ENCODE measurements around the gene ARHGAP24.

The ARHGAP24 gene

DNA sequence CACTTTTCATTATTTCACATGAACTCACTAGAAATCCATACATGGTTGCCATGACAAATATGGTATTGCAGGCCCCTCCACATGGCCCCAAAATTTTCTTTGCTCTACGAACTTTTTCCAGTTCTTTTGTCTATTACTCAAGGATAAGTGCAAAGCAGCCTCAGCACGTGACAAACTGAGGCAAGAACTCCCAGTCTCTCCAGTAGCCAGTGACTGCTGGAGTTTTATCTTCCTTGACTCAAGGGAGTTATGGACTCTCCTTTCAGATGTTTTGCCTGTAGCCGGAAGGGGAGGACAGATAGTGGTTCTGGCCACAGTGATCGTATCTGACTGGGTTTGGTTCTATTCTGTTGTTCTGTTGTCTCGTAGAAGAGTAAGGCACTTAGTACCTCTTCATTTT, 105.5 kb downstream of the ARHGAP24 start:
- no peak for DNase-seq (ENCODE audit: low read depth)

DNA sequence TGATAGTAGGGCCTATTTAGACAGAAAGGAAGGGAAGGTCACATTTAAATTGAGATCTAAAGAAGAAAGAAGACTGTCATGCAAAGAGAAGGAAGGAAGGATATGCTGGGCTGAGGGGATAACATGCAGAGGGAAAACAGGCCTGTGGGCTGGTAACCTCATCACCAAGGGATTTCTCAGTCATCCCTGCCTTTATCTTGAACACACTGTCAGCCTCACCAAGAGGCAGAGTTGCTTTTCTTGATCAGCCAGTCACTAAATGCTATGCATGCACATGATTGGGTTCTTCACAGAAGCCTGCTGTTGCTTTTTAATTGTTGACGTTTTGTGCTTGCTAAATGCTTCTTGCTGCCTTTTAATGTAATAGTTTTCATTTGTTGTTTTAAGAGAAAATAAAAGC, 113.0 kb downstream of the ARHGAP24 start:
- DNase-seq (ENCODE audit: low read depth) = no peak

DNA sequence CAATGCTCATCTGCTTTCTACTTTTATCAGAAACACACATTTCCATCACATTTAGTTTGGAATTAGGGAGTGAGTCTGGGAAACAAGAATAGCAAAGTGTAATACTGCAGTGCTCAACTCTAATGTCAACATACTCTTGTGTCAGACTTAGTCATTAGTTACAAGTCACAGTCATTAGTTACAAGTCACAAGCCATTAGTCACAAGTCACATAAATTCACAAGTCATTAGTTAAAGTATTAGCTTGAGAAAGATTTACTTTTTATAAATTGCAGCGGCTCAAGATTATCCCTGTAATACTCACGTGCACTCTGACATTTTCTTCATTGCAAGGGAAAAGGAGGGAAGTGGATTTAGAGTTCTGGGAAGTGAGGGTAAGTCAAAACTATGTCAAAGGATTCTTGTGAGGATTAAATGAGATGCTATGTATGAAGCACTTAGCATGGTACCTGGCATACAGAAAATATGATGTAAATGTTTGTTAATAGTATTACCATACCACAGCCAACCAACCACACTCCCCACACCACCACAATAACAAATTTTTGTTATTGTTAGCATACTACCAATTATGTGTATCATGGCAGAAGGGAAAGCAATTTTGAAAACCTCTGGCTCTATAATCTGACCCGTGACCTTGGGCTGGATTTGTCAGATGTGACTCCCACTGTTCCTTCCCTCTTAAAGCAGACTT, 116.6 kb downstream of the ARHGAP24 start:
- peak; percentile 54 for DNase-seq (ENCODE audit: low read depth)

GRCh38 chr4:85595098-85595775, 120.3 kb downstream of the ARHGAP24 start:
- DNase-seq (ENCODE audit: low read depth) = no peak

DNA sequence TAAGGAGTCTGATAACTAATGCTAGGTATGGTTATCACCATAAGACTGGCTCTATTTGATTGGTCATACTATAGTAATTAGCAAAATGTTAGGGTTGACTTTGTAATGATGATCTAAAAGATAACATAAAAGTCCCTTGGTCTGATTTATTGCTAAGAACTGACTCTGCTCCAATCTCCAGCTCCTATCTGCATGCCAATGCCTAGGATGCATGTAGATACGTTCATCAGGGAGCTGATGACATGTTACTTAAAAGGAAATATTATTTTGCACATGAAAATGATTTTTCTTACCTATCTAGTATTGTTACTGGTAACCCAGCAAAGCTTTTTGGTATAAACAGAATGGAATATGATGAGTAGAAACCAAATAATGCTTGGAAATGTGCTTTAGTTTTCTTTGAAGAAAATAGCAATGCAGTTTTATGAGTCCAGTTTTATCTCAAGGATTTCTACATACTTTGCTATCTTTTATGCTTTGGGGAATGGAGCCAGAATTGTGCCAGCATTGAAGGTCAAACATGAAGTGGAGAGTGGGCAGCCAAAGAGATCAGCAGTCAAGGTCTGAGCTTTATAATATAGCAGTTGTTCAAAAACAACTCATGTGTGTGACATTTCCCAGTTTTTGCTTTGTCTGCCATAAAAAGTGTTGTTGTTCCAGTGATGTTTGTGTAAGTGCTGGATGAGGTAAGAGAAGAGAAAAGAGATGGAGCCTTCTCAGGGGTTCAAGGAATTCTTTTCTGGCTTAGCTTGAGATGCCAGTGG, 121.0 kb downstream of the ARHGAP24 start:
- DNase-seq (ENCODE audit: low read depth) = peak; percentile 5

GRCh38 chr4:85598936-85599335, 124.0 kb downstream of the ARHGAP24 start:
- no peak for DNase-seq (ENCODE audit: low read depth)

DNA sequence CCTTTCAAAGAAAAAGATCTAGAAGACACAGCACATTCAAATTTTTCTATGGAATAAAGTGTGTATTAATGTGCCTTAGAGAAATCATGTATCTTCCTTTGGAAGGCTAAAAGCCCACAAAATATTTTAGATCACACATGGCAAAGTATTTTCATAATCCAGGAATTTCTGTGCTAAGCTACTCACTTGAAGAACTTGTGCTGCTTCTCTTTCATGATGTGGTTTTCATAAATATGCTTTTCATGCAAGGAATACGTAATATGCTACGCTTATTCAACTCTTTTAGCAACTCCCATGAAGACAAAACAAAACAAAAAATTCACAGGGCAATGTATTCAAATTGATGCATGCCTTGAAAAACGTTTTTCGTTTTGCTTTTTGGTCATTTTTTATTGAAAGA, 125.6 kb downstream of the ARHGAP24 start:
- no peak for DNase-seq (ENCODE audit: low read depth)

DNA sequence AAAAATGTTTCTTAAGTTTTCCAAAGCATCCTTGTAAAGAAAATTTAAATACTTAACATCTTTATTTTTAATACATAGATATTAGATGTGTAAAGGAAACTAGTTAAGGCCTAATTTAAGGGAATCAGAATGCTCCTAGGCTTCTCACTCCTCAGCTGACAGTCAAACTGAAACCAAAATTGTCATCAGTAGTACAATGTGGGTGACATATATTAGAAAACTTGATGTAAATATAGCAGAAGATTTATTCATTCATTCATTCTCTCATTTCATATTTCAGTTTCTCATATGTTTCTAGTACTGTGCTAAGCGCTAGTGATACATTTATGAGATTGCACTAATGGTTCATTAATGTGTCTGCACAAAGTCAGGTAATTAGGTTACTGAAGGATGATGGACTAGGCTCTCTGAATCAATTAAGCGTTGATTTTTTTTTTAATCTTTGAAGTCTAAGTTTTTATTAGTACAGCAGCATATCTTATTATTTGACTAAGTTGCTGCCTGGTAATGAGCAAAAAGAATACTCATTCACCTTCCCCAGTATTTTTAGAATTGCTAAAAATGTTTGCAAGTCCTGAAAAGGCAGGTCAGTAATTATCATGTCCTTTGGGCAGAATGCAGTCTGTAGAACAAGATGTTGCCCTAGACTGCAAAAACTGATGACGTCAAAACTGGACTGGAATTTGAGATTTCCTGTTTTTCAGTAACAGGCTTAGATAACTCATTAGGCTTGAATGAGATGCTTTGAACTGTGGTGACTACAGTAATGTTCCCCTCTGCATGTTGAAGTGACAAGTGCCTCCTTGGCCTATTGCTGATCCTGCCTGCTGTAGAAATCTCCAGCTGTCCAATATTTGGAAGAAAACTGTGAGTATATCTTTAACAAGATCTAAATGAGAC, 128.7 kb downstream of the ARHGAP24 start:
- DNase-seq (ENCODE audit: low read depth) = peak; percentile 58

GRCh38 chr4:85606505-85606904, 131.6 kb downstream of the ARHGAP24 start:
- DNase-seq (ENCODE audit: low read depth) = no peak

GRCh38 chr4:85607624-85608023, 132.7 kb downstream of the ARHGAP24 start:
- no peak for DNase-seq (ENCODE audit: low read depth)

DNA sequence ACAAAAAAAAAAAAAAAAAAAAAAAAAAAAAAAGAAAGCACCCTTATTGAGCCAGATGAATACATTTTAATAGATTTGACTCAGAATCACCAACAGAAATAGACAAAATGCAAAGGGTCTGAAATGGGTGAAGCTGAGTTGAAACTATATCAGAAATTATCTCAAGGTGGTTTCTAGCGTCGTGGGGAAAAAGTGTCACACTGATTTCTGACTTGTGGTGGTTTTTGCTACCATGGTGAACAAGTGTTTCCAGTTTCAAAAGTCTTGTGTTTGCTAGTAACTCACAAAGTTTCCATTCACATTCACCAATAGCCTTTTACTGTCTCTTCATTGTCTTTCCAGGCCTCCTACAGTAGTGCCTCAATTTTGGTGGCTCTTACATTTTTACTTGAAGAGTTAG, 135.5 kb downstream of the ARHGAP24 start:
- DNase-seq (ENCODE audit: low read depth) = no peak

- no peak for DNase-seq (ENCODE audit: low read depth)
Measured at GRCh38 chr4:85611661-85612060, 136.7 kb downstream of the ARHGAP24 start.

DNA sequence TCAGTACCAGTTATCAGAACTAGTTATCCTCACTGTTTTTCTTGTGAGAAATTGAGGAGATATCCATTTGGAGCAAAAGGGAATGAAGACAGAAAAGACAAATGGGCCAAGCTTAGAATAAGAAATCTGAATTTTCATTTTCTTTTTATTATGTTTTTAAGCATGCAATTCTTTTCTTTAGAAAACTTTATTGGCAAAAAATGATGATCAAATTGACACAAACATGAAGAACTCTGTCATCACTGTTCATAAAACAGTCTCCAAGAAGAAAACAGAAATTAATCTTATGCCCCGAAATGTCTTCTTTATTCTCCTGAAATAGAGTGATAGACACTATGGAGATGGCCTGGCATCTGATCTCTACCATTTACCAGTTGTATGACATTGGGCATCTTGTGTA, 139.0 kb downstream of the ARHGAP24 start:
- DNase-seq (ENCODE audit: low read depth) = no peak

DNA sequence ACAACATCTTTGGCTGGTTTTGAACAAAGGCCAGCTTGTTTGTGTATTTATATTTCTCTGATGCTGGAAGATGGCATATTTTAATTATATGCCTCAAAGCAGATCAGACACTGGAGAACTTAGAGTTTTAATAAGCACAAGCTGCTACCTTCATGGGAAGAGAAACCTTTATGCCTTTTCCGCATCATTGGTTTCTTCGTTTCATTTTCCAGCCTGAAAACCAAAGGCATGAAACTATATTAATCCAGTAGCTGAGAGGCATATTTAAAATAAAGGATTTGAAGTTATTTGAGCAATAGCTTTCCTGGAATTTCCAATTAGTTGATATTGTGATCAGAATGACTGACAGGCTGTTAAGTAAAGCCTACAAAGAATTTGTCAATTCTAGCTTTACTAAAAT, 141.0 kb downstream of the ARHGAP24 start:
- no peak for DNase-seq (ENCODE audit: low read depth)

DNA sequence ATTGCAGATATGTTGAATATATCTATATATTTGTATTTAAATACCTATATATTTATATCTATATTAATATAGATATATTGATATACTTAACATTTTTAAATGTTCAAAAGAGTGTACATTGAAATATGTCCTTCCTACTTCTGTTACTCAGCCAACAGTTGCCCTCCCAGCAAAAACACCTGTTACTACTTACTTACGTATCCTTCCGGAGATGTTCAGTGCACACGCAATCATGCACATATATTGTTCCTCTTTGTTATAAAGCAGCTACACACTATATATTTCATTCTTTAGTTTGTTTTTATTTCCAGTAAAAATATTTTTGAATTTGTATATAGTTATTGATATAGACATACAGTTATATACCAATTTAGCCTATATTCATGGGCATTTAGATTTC, 142.3 kb downstream of the ARHGAP24 start:
- no peak for DNase-seq (ENCODE audit: low read depth)

DNA sequence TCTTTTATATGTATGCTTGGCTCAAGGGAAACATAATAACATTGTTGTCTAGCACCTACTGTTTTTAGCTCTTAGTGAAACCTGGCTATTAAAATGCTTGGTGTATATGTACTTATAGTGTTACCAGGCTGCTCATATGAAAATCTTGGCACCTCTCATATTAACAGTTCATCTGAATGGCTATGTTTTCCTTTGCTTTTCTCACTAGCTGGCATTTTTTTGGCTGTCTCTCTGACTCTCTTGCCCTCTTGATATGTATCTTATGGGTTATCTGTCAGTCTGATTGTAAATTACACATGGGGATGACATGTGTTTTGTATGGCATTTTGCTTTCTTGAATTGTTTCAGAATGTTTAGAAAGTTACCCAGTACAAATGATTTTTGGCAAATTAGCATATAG, 158.0 kb downstream of the ARHGAP24 start:
- DNase-seq (ENCODE audit: low read depth) = no peak

GRCh38 chr4:85637778-85638177, 162.8 kb downstream of the ARHGAP24 start:
- DNase-seq (ENCODE audit: low read depth) = peak; percentile 6

DNA sequence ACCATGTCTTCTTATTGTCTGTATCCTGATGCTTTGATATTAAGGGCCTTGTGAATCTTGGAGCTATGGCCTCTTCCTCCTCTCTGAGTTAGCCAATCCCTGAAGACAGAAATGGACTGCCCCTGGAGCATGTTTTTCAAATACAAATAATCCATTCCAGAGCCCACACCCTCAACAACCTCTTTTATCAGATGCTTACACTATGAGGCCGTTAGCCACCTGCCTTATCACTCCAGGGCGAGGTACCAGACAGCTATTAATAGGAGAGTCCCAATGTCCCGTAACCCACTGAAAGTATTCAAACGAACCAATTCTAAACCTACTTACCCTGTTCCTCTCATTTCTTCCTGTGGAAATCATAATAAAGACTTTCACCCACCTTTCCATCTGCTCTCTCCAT, 165.0 kb downstream of the ARHGAP24 start:
- no peak for DNase-seq (ENCODE audit: low read depth)

GRCh38 chr4:85642356-85643100, 167.6 kb downstream of the ARHGAP24 start:
- DNase-seq (ENCODE audit: low read depth) = no peak

GRCh38 chr4:85644061-85644460, 169.1 kb downstream of the ARHGAP24 start:
- DNase-seq (ENCODE audit: low read depth) = no peak

DNA sequence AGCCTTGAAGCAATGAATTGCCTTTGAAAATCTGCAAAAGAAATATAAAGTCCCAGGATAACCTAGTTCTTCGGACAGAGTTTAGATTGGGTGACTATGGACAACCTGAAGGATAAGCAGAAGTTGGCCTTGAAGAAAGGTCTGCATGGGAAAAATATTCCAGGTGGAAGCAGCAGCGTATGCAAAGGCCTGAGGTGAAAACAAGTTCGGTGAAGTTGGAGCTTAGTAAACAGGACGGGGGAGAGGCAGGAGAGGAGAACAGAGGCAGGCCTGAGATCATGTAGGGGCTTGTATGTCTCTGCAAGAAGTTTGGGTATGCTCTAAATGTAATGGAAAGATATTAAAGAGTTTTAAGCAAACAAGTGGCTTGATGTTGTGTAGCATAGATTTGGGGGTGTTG, 176.0 kb downstream of the ARHGAP24 start:
- DNase-seq (ENCODE audit: low read depth) = no peak

Measured in EH (cell line).